ENCODE data around the gene EN1. TPM values are rescaled to one million over a fixed set of nuclear protein-coding genes. Genes with fewer than 3 reads are reported as not detected.

Gene EN1
- total RNA-seq, 1 donor from 2014 or later = 0.15 TPM

GRCh38 chr2:118815731-118816130 lies 31.7 kb downstream of the EN1 start:
- no peaks in the 10 kb centered on the region for H3K36me3 ChIP-seq
- no peaks in the 10 kb centered on the region for H3K4me1 ChIP-seq
- peaks cover 66% of the 10 kb centered on the region for H3K27me3 ChIP-seq (ENCODE audit: low read depth)
- no peaks in the 10 kb centered on the region for H3K9me3 ChIP-seq
- no peak for ATAC-seq
- intact Hi-C loops (cut with DNase I) = no loop called here
- TF ChIP-seq, protein P1, sequence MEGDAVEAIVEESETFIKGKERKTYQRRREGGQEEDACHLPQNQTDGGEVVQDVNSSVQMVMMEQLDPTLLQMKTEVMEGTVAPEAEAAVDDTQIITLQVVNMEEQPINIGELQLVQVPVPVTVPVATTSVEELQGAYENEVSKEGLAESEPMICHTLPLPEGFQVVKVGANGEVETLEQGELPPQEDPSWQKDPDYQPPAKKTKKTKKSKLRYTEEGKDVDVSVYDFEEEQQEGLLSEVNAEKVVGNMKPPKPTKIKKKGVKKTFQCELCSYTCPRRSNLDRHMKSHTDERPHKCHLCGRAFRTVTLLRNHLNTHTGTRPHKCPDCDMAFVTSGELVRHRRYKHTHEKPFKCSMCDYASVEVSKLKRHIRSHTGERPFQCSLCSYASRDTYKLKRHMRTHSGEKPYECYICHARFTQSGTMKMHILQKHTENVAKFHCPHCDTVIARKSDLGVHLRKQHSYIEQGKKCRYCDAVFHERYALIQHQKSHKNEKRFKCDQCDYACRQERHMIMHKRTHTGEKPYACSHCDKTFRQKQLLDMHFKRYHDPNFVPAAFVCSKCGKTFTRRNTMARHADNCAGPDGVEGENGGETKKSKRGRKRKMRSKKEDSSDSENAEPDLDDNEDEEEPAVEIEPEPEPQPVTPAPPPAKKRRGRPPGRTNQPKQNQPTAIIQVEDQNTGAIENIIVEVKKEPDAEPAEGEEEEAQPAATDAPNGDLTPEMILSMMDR (IDR thresholded peaks at IDR 0.05) = no peak
- no peak overlapping the region for H3K4me3 ChIP-seq
- no peak for DNase-seq
- H3K27ac ChIP-seq = no peak overlapping the region

DNA sequence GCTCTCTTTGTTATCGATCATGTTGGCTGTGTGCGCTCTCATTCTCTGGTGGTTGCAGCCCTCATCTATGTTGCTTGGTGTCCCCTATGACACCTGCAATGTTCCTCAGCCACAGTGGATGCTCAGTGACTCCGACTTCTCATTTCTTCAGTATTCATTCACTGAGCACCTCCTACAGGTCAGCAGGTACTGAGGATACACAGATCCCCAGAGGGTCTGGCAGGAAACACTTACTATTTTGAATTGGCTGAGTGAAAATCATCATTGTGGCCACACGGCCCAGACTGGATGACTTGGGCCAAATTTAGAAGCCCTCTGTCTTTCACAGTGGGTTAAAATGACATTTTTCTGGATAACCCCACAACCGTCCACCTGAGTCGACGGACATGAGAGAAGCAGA lies 32.1 kb downstream of the EN1 start:
- H3K4me3 ChIP-seq = no peak overlapping the region
- intact Hi-C loops (cut with DNase I) = no loop called here
- ATAC-seq (no peak), DNase-seq (no peak)
- TF ChIP-seq, protein P1 (IDR thresholded peaks at IDR 0.05) = no peak
- no peaks in the 10 kb centered on the region for H3K9me3 ChIP-seq
- no peak overlapping the region for H3K27ac ChIP-seq
- H3K36me3 ChIP-seq = no peaks in the 10 kb centered on the region
- H3K4me1 ChIP-seq = no peaks in the 10 kb centered on the region
- H3K27me3 ChIP-seq (ENCODE audit: low read depth) = peaks cover 68% of the 10 kb centered on the region

DNA sequence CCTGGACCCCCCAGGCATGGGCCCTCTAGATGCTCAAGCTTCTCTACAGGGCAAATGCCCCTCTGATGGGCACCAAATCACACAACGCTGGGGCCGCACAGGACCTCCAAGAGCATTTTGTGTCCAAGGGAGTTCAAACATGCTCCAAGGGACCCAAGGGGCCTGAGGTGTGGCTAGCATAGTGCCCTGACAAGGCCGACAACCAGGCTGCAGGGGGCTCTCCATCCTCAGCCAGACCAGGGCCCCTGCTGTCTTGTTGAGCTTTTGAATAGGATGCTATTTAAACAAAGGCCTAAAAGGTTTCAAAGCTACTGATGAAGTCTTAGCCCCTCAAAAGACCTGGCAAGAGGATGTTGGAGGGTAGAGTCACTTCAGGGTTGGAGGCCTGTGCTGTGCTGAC lies 33.1 kb downstream of the EN1 start:
- no peak overlapping the region for H3K4me3 ChIP-seq
- no peaks in the 10 kb centered on the region for H3K9me3 ChIP-seq
- H3K4me1 ChIP-seq = no peaks in the 10 kb centered on the region
- DNase-seq = no peak
- H3K27ac ChIP-seq = no peak overlapping the region
- intact Hi-C loops (cut with DNase I) = no loop called here
- ATAC-seq = no peak
- H3K27me3 ChIP-seq (ENCODE audit: low read depth) = peaks cover 74% of the 10 kb centered on the region
- TF ChIP-seq, protein P1 (IDR thresholded peaks at IDR 0.05) = no peak
- no peaks in the 10 kb centered on the region for H3K36me3 ChIP-seq

GRCh38 chr2:118813601-118814339 lies 33.7 kb downstream of the EN1 start:
- Histone ChIP-seq H3K27ac (no peak overlapping the region), H3K4me1 (no peaks in the 10 kb centered on the region), H3K36me3 (no peaks in the 10 kb centered on the region), H3K9me3 (no peaks in the 10 kb centered on the region), H3K4me3 (no peak overlapping the region), H3K27me3 (ENCODE audit: low read depth) (peaks cover 76% of the 10 kb centered on the region)
- TF ChIP-seq, protein P1 (IDR thresholded peaks at IDR 0.05) = no peak
- DNase-seq (no peak), ATAC-seq (no peak)
- intact Hi-C loops (cut with DNase I) = no loop called here

- peaks cover 4% of the 10 kb centered on the region for H3K4me1 ChIP-seq
- no peak for DNase-seq
- no peaks in the 10 kb centered on the region for H3K36me3 ChIP-seq
- no peaks in the 10 kb centered on the region for H3K9me3 ChIP-seq
- H3K27me3 ChIP-seq (ENCODE audit: low read depth) = peaks cover 77% of the 10 kb centered on the region
- H3K27ac ChIP-seq = no peak overlapping the region
- intact Hi-C loops (cut with DNase I) = no loop called here
- TF ChIP-seq, protein P1 (IDR thresholded peaks at IDR 0.05) = no peak
- no peak for ATAC-seq
- no peak overlapping the region for H3K4me3 ChIP-seq
Measured at GRCh38 chr2:118813111-118813510, 34.3 kb downstream of the EN1 start.

Measured in lower lobe of right lung (tissue), 2 donors.